HUES48 (cell line): ENCODE data around the gene CMTM8.
"Not testable (repeated sequence)": the region's sequence is repeated elsewhere in the genome, so short reads cannot be mapped to it uniquely, and the experiment has no call there.

Source experiments
- H3K27ac ChIP-seq: one replicate; pipeline ENCODE4 v1.7.0; 2013; ENCODE audit warnings: low read depth, low read length, inconsistent platforms
- H3K27me3 ChIP-seq: 2 replicates; pipeline ENCODE4 v1.6.1; 2013; ENCODE audit warnings: mild to moderate bottlenecking, low read length; ENCODE audit not compliant: control insufficient read depth, insufficient read depth
- H3K36me3 ChIP-seq: 2 replicates; pipeline ENCODE4 v1.6.1; 2013; ENCODE audit warnings: low read length; ENCODE audit not compliant: control insufficient read depth, insufficient read depth
- H3K4me1 ChIP-seq: 2 replicates; pipeline ENCODE4 v1.6.1; 2013; ENCODE audit warnings: mild to moderate bottlenecking, low read length; ENCODE audit not compliant: control insufficient read depth, insufficient read depth
- H3K4me3 ChIP-seq: 2 replicates; pipeline ENCODE4 v1.5.1; 2013; ENCODE audit warnings: mild to moderate bottlenecking, low read depth, low read length
- H3K9ac ChIP-seq: 2 replicates; pipeline ENCODE4 v1.6.1; 2013; ENCODE audit warnings: mild to moderate bottlenecking, low read depth, low read length, moderate library complexity
- H3K9me3 ChIP-seq: 2 replicates; pipeline ENCODE4 v1.6.1; 2013; ENCODE audit warnings: low read length; ENCODE audit not compliant: control insufficient read depth, insufficient read depth

Gene CMTM8

GRCh38 chr3:32203854-32204253, 34.6 kb upstream of the CMTM8 start:
- no peaks in the 10 kb centered on the region for H3K36me3 ChIP-seq
- H3K27me3 ChIP-seq, result no peaks in the 10 kb centered on the region
- no peak overlapping the region for H3K9ac ChIP-seq
- H3K27ac ChIP-seq, result no peak overlapping the region
- H3K9me3 ChIP-seq, result no peaks in the 10 kb centered on the region
- H3K4me1 ChIP-seq, result no peaks in the 10 kb centered on the region
- no peak overlapping the region for H3K4me3 ChIP-seq

- Histone ChIP-seq H3K4me3 (no peak overlapping the region), H3K9ac (no peak overlapping the region), H3K27me3 (no peaks in the 10 kb centered on the region), H3K4me1 (no peaks in the 10 kb centered on the region), H3K27ac (no peak overlapping the region), H3K9me3 (no peaks in the 10 kb centered on the region), H3K36me3 (no peaks in the 10 kb centered on the region)
Observed at GRCh38 chr3:32208447-32208846, 30.0 kb upstream of the CMTM8 start.

GRCh38 chr3:32215185-32215584, 23.3 kb upstream of the CMTM8 start:
- no peaks in the 10 kb centered on the region for H3K9me3 ChIP-seq
- no peaks in the 10 kb centered on the region for H3K4me1 ChIP-seq
- no peaks in the 10 kb centered on the region for H3K36me3 ChIP-seq
- H3K4me3 ChIP-seq, result no peak overlapping the region
- H3K27ac ChIP-seq, result no peak overlapping the region
- no peak overlapping the region for H3K9ac ChIP-seq
- H3K27me3 ChIP-seq, result no peaks in the 10 kb centered on the region

GRCh38 chr3:32216172-32216783, 22.2 kb upstream of the CMTM8 start:
- no peaks in the 10 kb centered on the region for H3K27me3 ChIP-seq
- H3K4me3 ChIP-seq, result no peak overlapping the region

DNA sequence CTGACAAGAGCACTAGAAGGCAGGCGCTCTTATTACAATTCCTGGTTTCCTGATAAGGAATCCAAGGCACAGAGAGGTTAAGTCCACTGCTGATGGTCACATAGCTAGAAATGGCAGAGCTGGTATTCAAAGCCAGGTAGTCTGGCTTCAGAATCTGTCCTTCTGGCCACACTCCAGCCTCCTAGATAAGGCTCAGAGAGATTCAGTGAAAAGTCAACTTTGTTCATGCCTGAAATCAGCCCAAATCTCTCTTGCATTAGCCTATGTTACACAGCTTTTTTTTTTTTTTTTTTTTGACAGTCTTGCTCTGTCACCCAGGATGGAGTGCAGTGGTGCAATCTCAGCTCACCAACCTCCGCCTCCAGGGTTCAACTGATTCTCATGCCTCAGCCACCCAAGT, 21.1 kb upstream of the CMTM8 start:
- H3K36me3 ChIP-seq, result no peaks in the 10 kb centered on the region
- H3K4me3 ChIP-seq, result no peak overlapping the region
- H3K4me1 ChIP-seq, result no peaks in the 10 kb centered on the region
- no peaks in the 10 kb centered on the region for H3K9me3 ChIP-seq
- H3K9ac ChIP-seq, result no peak overlapping the region
- H3K27ac ChIP-seq, result no peak overlapping the region
- H3K27me3 ChIP-seq, result no peaks in the 10 kb centered on the region

More at GRCh38 chr3:32216172-32216783, 22.2 kb upstream of the CMTM8 start:
- no peak overlapping the region for H3K27ac ChIP-seq
- no peaks in the 10 kb centered on the region for H3K9me3 ChIP-seq
- no peak overlapping the region for H3K9ac ChIP-seq
- no peaks in the 10 kb centered on the region for H3K4me1 ChIP-seq
- no peaks in the 10 kb centered on the region for H3K36me3 ChIP-seq

GRCh38 chr3:32219537-32219936, 18.9 kb upstream of the CMTM8 start:
- Histone ChIP-seq H3K9ac (no peak overlapping the region), H3K4me3 (no peak overlapping the region), H3K4me1 (no peaks in the 10 kb centered on the region), H3K9me3 (no peaks in the 10 kb centered on the region), H3K36me3 (no peaks in the 10 kb centered on the region), H3K27me3 (no peaks in the 10 kb centered on the region), H3K27ac (no peak overlapping the region)

DNA sequence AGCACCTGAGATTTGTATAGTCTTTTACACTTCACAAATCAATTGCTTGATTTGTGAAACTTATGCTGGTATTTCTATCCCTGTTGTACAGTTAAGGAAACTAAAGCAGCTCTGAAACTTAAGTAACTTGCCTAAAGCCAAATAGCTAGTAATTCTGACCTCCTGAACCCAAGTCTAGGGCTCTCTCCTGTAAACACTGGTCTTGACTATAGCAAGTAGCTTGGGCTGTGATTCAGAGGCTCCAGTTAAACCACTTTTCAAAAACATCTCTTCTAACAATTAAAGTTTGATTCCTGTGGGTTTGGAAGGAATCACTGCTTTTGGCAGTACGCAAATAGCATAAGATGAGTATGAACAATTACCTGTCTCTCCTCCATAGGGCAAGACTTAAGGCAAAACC, 18.5 kb upstream of the CMTM8 start:
- Histone ChIP-seq H3K4me3 (no peak overlapping the region), H3K9me3 (no peaks in the 10 kb centered on the region), H3K36me3 (no peaks in the 10 kb centered on the region), H3K27ac (no peak overlapping the region), H3K9ac (no peak overlapping the region), H3K27me3 (no peaks in the 10 kb centered on the region), H3K4me1 (no peaks in the 10 kb centered on the region)

- Histone ChIP-seq H3K9me3 (no peaks in the 10 kb centered on the region), H3K27ac (no peak overlapping the region), H3K27me3 (no peaks in the 10 kb centered on the region), H3K36me3 (no peaks in the 10 kb centered on the region), H3K4me1 (no peaks in the 10 kb centered on the region), H3K9ac (no peak overlapping the region), H3K4me3 (no peak overlapping the region)
Observed at GRCh38 chr3:32222950-32223349, 15.5 kb upstream of the CMTM8 start.

DNA sequence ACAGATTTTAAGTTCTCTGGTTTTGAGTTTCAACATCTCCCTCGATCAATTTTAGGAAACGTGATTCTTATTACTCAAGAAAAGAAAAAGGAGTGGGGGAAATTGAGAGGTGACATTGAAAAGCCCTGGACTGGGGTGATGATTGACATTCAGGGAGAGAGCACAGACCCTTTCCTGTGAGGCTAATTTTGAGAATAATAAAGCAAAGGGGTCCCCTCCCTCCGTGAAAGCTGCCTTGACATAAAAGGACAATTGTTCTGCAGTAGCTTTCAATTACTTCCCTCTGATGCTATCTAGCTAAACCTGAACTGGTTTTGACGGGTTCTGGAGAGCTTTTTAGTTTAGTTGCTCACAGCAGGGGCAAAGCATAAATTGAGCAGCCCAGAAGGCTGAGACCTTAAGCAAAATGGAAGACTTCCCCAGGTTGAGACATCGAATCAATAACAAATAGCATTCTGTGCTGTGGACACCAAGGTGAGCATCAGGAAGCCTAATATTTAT, 14.4 kb upstream of the CMTM8 start:
- no peaks in the 10 kb centered on the region for H3K4me1 ChIP-seq
- H3K4me3 ChIP-seq, result no peak overlapping the region
- H3K27ac ChIP-seq, result no peak overlapping the region
- no peak overlapping the region for H3K9ac ChIP-seq
- H3K27me3 ChIP-seq, result no peaks in the 10 kb centered on the region
- no peaks in the 10 kb centered on the region for H3K36me3 ChIP-seq
- no peaks in the 10 kb centered on the region for H3K9me3 ChIP-seq

- Histone ChIP-seq H3K4me3 (no peak overlapping the region), H3K9ac (no peak overlapping the region), H3K27ac (no peak overlapping the region), H3K36me3 (no peaks in the 10 kb centered on the region), H3K27me3 (no peaks in the 10 kb centered on the region), H3K9me3 (no peaks in the 10 kb centered on the region), H3K4me1 (no peaks in the 10 kb centered on the region)
Observed at GRCh38 chr3:32226875-32227500, 11.5 kb upstream of the CMTM8 start.

DNA sequence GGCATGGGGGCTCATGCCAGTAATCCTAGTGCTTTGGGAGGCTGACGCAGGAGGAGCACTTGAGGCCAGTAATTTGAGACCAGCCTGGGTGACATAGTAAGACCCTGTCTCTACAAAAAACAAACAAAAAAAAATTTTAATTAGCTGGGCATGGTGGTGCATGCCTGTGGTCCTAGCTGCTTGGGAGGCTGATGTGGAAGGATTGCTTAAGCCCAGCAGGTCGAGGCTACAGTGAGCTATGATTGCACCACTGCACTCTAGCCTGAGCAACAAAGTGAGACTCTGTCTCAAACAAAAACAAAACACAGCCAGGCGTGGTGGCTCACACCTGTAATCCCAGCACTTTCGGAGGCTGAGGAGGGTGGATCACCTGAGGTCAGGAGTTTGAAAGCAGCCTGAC, 9.7 kb upstream of the CMTM8 start:
- not testable (repeated sequence) for H3K9ac ChIP-seq, H3K9me3 ChIP-seq, H3K36me3 ChIP-seq, H3K4me3 ChIP-seq, H3K4me1 ChIP-seq, H3K27ac ChIP-seq, H3K27me3 ChIP-seq
